Gastroesophageal sphincter (tissue), 3 donors: ENCODE results near the gene PEA15.

Source experiments
- CTCF ChIP-seq, 4 experiments: fragments of 200-600 bp in 2 of 4; fragments of 450-650 bp in 2 of 4; sonication (generic) in 1 of 4; IDR thresholded peaks; one replicate each; pipeline ENCODE4 v1.5.1; 2017 to 2019; ENCODE audit warnings: antibody characterized with exemption in 4 of 4, mild to moderate bottlenecking in 2 of 4, moderate library complexity in 2 of 4
- EP300 ChIP-seq: sonication (generic); formaldehyde crosslinking; IDR thresholded peaks from one replicate; pipeline ENCODE4 v1.6.1; 2017; ENCODE audit warnings: antibody characterized with exemption, mild to moderate bottlenecking
- POLR2A ChIP-seq, 2 donors: fragments of 450-650 bp; IDR thresholded peaks; one replicate each; pipeline ENCODE4 v1.6.1; 2017; ENCODE audit warnings: antibody characterized with exemption in 2 of 2, mild to moderate bottlenecking in 2 of 2, moderate library complexity in 1 of 2
- POLR2AphosphoS5 ChIP-seq: sonication (generic); formaldehyde crosslinking; IDR thresholded peaks from one replicate; pipeline ENCODE4 v1.6.1; 2017; ENCODE audit warnings: antibody characterized with exemption

DNA sequence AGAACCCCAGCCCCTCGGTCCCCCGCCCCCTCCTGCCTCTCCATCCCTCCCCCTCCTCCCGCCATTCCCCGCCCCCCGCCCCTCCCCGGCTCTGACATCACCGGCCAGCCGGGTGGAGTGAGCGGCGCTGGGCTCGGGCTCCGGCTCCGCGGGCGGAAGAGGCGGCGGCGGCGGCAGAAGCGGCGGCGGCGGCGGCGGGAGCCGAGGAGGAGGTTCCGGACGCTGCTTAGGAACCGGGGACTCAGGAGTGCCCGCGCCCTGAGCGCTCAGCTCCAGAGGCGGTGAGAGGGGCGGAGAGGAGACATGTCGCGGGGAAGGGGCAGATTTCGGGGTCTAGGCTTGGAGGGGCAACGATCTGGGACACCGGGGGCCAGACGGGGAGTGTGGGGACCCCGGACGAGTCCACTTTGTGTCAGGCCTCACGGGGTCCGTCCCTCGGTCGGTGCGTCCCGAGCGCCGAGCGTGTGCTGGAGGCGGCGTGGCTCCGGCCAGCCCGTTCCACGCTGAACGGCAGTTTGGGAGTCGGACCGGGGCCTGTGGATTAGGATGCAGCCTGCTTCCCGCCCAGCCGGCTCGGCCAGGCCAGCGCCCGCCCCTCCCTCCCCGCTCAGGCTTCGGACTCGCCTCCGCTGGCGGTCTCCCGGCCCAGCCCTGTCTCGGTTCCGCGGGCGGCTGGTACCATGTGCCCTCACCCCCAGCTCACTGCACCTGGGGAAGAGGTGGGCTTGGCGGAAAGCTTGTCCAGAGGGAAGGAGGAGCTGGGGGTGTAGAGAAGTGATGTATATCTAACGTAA, at the start of gene PEA15:
- TF ChIP-seq CTCF (IDR thresholded peaks at IDR 0.05) (no peak), POLR2A (IDR thresholded peaks at IDR 0.05) (peak; percentile 71 to 74), POLR2AphosphoS5 (peak; percentile 54), EP300 (no peak)
